ENCODE measurements around the gene PAIP1.
"Not testable (repeated sequence)": the region's sequence is repeated elsewhere in the genome, so short reads cannot be mapped to it uniquely, and the experiment has no call there.

Gene PAIP1

DNA sequence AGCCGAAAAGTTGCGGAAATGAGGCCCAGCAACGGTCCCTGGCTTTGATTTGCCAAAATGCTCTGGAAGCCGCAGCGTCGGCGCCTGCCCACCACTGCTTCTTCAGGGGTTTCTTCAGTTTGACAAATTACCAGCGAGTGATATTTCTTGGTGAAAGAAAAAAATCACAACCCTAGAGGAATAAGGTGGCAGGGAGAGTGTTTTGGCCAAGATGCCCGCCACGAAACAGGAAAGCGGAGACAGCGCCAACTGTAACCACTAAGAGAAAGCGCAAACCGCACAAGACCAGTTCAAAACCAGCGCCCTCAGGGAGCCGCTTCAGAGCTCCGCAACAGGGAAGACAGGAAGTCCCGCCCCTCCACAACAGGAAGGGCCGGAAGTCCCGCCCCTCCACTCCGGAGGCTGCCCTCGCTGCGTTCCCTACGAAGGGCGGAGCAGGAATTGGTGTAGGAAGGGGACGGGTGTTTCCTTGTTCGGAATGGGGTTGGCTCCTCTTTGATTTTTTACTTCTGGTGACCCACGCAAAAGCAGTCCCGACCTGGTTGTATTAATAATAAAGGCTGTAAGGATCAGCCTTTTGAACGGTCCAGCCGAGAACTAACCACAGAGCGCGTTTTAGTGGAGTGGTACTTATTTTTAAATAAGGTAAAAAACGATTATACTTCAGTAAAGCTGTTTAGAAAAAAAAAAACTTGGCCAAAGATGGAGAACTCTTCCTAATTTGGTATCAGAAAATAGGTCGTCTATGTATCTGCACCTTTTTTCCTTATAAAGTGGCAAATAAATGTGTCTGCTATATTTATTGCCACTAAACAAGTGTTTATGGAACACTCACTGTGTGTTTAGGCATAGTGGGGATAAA, 41.8 kb downstream of the PAIP1 start, which contains the start of gene C5orf34:
TSS of gene C5orf34 (minus strand) at position 333 of the 862 bp plus-strand sequence. CDS start 5,809 bp downstream, outside the sequence.
- peak; percentile 99 for DNase-seq (ENCODE audit: low spot score)

DNA sequence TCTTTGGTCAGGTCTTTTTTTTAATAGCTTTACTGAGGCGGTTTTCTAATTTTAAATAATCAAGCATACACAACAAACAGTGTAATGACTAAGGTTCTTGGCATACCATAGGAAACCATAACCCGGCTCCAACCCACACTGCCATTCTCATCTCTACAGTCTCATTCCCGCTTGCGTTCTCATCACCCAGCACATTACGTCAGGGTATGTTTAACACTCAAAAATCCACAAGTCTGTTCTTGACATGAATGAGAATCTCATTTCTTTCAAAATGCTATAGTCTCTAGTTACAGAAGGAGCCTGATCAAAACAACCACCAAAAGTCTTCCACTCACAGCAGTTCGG, 42.4 kb downstream of the PAIP1 start:
- DNase-seq (ENCODE audit: low spot score), result peak; percentile 33

DNA sequence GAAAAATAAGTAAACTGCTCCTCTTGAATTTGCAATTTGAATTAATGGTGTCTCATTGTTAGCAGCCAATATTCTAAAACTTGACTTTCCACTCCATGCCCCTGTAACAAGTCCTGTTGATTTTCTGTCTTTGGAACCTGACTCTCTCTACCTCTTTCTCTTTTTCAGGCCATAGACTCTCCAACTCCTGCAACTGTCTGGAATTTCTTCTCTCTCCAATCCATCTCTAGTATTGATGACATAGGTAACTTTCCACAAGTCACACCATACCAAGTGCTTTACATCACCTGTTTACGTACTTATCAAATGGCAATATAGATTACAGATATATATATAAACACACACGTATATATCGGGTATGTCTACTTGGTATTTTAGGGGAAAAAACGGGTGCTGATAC, 42.9 kb downstream of the PAIP1 start:
- DNase-seq (ENCODE audit: low spot score), result no peak

DNA sequence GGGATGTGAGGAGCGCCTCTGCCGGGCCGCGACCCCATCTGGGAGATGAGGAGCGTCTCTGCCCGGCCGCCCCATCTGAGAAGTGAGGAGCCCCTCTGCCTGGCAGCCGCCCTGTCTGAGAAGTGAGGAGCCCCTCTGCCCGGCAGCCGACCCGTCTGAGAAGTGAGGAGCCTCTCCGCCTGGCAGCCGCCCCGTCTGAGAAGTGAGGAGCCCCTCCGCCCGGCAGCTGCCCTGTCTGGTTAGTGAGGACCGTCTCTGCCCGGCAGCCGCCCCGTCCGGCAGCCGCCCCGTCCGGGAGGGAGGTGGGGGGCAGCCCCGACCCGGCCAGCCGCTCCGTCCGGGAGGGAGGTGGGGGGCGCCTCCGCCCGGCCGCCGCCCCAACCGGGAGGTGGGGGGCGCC, 45.8 kb downstream of the PAIP1 start:
- not testable (repeated sequence) for DNase-seq (ENCODE audit: low spot score)

DNA sequence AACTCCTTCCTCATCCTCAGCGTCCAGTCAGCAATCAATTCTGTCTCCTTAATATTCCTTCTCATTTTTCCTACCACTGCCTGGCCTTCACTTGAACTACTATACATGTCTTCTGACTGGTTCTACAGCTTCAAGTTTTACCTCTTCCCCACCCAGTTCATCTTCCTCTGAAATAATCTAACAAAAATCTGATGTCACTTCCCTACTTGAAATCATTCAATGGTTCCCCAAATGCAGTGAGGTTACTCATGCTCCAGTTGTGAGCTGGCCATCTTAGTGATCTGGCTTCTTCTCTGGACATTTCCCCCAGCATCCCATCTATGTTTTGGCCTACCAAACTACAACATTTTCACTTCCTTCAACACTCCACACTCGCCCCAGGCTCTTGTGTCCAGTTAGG, 58.3 kb downstream of the PAIP1 start:
- DNase-seq (ENCODE audit: low spot score), result no peak

DNA sequence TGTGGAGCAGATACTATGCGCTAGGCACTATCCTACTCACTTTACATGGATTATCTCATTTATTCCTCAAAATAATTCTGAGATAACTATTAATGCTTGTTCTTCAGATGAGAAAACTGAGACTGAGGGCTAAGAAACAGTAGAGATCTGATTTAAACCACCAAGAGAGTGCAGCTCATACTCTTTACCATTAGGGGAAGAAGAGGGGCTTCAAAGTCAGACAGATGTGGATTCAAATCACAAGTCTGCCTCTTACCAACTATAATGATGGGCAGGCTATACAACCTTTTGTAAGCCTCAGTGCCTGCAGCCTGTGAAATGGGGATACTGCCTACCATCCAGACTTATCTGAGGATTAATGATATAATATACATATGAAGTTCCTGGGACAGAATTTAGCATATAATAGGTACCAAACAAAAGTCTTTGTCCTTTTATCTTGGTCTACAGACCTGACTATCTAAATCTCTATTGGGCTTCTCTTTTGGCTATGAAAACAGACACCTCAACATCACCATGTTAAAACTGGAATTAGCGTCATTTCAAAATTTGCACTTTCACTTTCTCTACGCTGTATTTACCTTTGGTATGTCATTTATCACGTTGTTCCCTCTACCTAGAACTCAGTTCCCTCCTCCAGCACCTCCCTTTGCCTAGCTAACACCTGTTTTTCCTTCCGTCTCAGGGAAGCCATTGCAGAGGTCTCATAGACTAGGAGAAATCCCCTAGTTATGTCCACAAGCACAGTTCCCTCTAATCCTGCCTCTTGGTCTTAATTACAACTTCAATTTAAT, 59.4 kb downstream of the PAIP1 start:
- DNase-seq (ENCODE audit: low spot score), result no peak

DNA sequence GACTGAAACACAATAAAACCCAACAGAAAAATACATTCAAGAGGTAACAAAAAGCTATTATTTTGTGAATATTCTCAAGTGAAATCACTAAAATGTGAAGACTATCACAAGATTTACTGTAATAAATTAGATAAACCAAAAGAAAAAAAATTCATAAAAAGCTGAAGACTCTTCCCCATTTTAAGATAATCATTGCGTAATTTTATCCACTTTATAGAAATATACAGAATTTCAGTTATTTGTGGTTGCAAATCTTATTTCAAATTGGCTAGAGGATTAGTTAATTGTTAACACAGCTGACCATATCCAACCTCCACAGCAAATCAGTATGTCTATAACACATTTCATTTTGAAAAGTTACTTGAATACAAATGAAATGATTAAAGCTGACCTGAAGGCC, 65.6 kb downstream of the PAIP1 start:
- no peak for DNase-seq (ENCODE audit: low spot score)

DNA sequence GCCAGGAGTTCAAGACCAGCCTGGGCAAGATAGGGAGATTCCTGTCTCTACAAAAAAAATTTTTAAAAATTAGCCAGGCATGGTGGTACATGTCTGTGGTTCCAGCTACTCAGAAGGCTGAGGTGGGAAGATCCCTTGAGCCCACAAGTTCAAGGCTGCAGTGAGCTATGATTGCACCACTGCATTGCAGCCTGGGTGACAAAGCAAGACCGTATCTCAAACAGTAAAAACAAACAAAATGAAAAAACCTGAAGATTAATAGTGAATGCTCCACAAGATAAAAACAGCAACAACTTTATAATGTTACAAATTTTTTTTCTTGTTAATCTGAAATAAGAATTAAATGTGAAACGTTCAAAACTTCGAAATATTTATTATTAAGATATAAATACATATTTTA, 70.5 kb downstream of the PAIP1 start:
- no peak for DNase-seq (ENCODE audit: low spot score)

DNA sequence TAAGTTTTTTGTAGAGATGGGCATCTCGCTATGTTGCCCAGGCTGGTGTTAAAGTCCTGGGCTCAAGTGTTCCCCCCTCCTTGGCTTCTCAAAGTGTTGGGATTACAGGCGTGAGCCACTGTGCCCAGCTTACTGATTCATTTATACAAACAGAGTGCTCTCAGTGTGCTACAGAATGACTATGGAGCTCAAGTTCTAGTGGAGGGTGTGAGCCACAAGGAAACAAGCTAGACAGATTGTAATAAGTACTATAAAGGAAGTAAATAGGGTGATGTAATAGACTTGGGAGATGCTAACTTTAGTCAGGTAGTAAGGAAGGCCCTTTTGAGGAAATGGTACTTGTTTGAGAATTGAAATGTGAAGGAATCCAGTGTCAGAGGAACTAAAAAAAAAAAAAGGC, 71.5 kb downstream of the PAIP1 start:
- DNase-seq (ENCODE audit: low spot score), result no peak

DNA sequence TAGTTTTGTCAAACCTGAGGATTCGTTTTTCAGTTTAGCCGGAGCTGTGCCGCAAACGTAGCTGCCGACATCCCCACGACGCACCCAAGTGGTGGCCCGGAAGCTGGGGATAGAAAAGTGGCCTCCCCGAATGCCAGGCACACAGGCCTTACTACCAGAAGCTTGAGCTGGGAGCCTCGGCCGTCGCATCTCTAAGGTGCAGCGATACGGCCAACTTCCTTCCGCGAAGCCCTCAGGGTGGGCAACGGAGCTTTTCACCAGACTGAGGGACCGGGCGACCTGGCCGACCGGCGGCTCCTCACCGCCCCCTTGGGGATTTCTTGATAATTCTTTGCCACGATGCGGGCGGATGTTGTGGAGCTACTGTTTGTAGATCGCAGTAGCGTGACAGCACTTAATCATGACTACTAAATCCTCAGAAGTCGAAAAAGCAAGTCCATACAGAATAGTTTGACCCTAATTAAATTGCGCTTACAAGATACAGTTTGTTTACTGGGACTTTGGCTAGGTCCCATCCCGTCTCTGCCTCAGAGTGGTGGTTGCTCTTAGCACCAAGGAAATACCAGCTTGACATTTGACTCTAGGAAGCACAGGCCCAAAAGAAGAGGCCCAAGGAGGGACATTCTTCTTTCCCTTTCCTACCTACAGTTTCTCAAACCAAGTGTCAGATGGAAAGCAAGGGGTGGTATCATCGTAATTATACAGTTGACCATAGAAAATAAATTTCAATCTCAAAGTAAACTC, 72.6 kb downstream of the PAIP1 start:
- peak; percentile 82 for DNase-seq (ENCODE audit: low spot score)

DNA sequence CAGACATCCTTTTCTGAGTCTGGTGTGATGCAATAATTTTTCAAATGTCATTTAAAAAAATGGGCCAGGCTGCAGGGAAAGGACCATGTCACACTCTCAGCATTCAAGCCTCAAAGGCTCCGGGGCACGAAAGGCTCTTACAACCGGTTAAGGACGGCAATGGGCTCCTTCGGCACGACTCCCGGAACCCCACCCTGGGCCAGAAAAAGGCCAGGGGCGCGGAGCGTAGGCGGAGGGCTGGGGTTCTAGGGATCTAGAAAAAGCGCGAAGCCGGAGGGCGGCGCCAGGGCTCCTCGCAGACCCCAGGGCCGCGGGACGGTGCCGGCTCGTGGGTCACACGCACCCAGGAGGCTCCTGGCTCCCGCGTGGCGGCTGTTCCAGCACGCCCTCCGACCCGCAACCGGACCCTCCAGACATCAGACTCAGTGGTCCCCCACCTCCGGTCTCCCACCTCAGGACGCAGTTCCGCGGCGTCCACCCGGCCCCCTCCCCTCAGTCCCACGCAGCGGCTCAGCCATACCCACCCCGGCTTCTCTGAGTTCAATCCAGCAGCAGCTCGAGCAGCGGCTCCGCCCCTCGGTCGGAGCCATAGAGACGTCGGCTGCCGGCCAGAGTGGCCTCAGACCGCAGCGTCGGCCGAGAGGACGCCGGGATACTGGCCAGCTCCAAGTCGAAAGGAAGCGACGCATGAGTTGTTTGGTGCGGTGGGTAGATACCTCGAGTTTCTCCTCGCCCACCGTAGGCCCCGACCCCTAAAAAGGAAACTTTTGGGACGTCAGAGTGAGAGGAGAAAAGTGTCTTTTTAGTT, 73.4 kb downstream of the PAIP1 start, which contains the start of gene TMEM267:
TSS of gene TMEM267 (minus strand) at position 568 of the 808 bp plus-strand sequence. CDS start 29,896 bp downstream, outside the sequence.
- peak; percentile 91 for DNase-seq (ENCODE audit: low spot score)

DNA sequence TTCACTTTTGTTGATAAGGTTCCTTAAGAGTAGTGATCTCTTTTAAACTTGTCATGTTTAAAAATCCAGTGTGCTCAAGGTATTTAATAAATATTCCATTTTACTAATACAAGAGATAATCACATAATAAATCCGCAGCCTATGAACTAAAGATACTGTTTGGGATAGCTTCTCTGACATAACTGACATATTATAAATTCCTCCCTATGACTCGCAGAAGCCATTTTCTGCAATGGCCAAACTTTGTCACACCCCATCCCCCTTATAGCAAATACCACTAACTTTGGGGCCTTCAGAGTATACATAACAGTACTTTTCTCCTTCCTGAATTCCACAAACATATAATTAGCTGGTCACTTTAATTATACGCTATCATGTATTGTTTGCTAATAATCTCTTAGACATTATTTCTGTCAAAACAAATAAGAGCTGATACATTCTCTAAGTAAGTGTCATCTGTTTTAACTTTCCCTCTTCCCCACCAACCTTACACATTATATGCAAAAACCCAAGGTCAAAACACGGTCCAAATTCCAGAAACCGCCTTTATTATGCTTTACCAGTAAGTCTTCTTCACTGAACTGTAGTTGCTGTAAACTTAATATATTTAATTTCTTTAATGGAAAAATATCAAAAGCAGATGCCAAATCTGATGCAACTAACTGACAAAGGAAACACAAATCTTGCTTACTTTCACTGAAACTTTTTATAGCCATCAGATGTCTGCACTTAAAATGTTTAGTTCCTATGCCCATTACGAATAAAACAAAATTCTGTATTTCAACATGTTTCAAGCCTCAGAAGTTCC, 74.2 kb downstream of the PAIP1 start:
- no peak for DNase-seq (ENCODE audit: low spot score)

Measured in iPS-NIHi11 (cell line).